CD4-positive, alpha-beta T cell (primary cell): ENCODE measurements around the gene SMCO2. TPM values are rescaled to one million over a fixed set of nuclear protein-coding genes. Genes with fewer than 3 reads are reported as not detected.

Experiments used
- ATAC-seq: fragments of 200-7000 bp; cut with Tn5 transposase; one replicate; pipeline ENCODE4 v1.10.0; 2022; ENCODE audit warnings: mild to moderate bottlenecking; ENCODE audit not compliant: poor library complexity
- CTCF ChIA-PET: fragments of 350-600 bp; sonication (Branson Sonifier 250); formaldehyde crosslinking; loops from one replicate; lab custom pipeline; 2021; ENCODE audit warnings: antibody characterized with exemption, inconsistent platforms; lab: Charles Lee
- POLR2A ChIA-PET: fragments of 350-600 bp; sonication (Branson Sonifier 250); formaldehyde crosslinking; loops from one replicate; lab custom pipeline; 2021; ENCODE audit warnings: antibody characterized with exemption, inconsistent platforms; lab: Charles Lee
- DNase-seq, 14 experiments: peaks; one replicate each; pipeline ENCODE4 v3.0.0-alpha.2; 2013 to 2020; ENCODE audit warnings: mixed read lengths in 2 of 14
- H3K27ac ChIP-seq, 2 donors: one replicate each; pipeline versions ENCODE4 v1.5.1 to v1.7.0; 2013; ENCODE audit warnings: low read length in 2 of 2, low read depth in 1 of 2, mild to moderate bottlenecking in 1 of 2
- H3K27me3 ChIP-seq, 2 experiments: 1 replicate in 1 of 2; 2 replicates in 1 of 2; pipeline versions ENCODE4 v1.6.1 to v1.7.0; 2013; ENCODE audit warnings: low read length in 2 of 2, control low read depth in 1 of 2, mild to moderate bottlenecking in 1 of 2, moderate library complexity in 1 of 2; ENCODE audit not compliant: insufficient read depth in 2 of 2, control insufficient read depth in 1 of 2
- H3K36me3 ChIP-seq: one replicate; pipeline ENCODE4 v1.6.1; 2013; ENCODE audit warnings: low read length, control low read depth; ENCODE audit not compliant: insufficient read depth
- H3K4me1 ChIP-seq: one replicate; pipeline ENCODE4 v1.6.1; 2013; ENCODE audit warnings: low read length, control low read depth; ENCODE audit not compliant: insufficient read depth
- H3K4me3 ChIP-seq: one replicate; pipeline ENCODE4 v1.5.1; 2013; ENCODE audit warnings: mild to moderate bottlenecking, low read length, moderate library complexity
- H3K9me3 ChIP-seq, 2 experiments: 1 replicate in 1 of 2; 2 replicates in 1 of 2; pipeline versions ENCODE4 v1.6.1 to v1.7.0; 2013; ENCODE audit warnings: low read length in 2 of 2, mild to moderate bottlenecking in 2 of 2, control low read depth in 1 of 2, moderate library complexity in 1 of 2; ENCODE audit not compliant: control insufficient read depth in 1 of 2, insufficient read depth in 1 of 2
- H3K27ac Mint-ChIP-seq: one replicate; pipeline ENCODE4 v1.8.0; 2020; ENCODE audit warnings: mixed read lengths
- H3K27me3 Mint-ChIP-seq: one replicate; pipeline ENCODE4 v1.8.0; 2021; ENCODE audit warnings: mixed read lengths
- H3K36me3 Mint-ChIP-seq: one replicate; pipeline ENCODE4 v1.8.0; 2021; ENCODE audit warnings: low read depth, mixed read lengths
- H3K4me1 Mint-ChIP-seq: one replicate; pipeline ENCODE4 v1.8.0; 2021; ENCODE audit warnings: low read depth, mixed read lengths
- H3K4me3 Mint-ChIP-seq: one replicate; pipeline ENCODE4 v1.8.0; 2020; ENCODE audit warnings: mild to moderate bottlenecking, mixed read lengths
- H3K9me3 Mint-ChIP-seq: one replicate; pipeline ENCODE4 v1.8.0; 2020; ENCODE audit warnings: mixed read lengths
- CTCF ChIP-seq: fragments of 200-600 bp; IDR thresholded peaks from one replicate; pipeline ENCODE4 v1.8.0; 2022; ENCODE audit warnings: antibody characterized with exemption, mild to moderate bottlenecking
- intact Hi-C, 2 experiments: fragments of 100-400 bp; cut with DNase I in 1 of 2; cut with micrococcal nuclease in 1 of 2; formaldehyde crosslinking; loops; one replicate each; pipeline versions ENCODE4 v1.15.1 to v1.9.0; 2023 to 2025; cut with DNase I, micrococcal nuclease
- total RNA-seq, 174 experiments: library from RNA in 2 of 174; stranded (reverse) in 2 of 174; gene quantifications; one replicate each; pipeline ENCODE4 v1.2.3 and lab custom pipeline; 2021 to 2026

SMCO2 gene
- total RNA-seq, 2 experiments from 2014 or later: not detected

DNA sequence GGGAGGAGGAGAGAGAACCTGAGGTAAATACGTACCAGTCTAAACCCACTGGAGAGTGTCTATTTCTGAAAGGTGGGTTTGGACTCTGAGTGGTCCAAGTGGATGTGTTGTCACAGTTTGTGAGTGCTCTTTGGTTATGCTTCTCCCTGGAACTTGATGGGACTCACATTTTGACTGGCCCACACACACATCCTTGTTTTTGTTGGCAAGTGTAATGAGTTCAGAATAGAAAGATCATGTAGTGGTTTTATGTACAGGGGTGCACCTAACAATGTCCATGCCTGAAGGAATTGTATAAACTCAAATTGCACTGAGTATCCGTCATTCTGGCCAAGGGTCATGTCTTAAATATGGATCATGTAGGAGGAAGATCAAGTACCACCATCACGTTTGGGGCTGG is 82.3 kb downstream of the SMCO2 start:
- H3K36me3 Mint-ChIP-seq: peaks cover 4% of the 10 kb centered on the region
- H3K9me3 Mint-ChIP-seq: no peaks in the 10 kb centered on the region
- no peak overlapping the region for H3K27ac Mint-ChIP-seq
- Histone ChIP-seq H3K4me3 (no peak overlapping the region), H3K27ac (no peak overlapping the region), H3K36me3 (no peaks in the 10 kb centered on the region), H3K9me3 (no peaks in the 10 kb centered on the region), H3K27me3 (no peaks in the 10 kb centered on the region), H3K4me1 (peaks cover 14% of the 10 kb centered on the region)
- ChIA-PET CTCF (no interaction called here), POLR2A (no interaction called here)
- H3K27me3 Mint-ChIP-seq: no peaks in the 10 kb centered on the region
- no peak for ATAC-seq
- DNase-seq: no peak
- peaks cover 33% of the 10 kb centered on the region for H3K4me1 Mint-ChIP-seq
- intact Hi-C loops: loop anchor here in 1 of 2 experiments (2.0 to 10.0 kb wide), 3 partner anchors 252 to 1856 kb away; partner anchors contain the start of genes ERGIC2, KLHL42 and MANSC4
- H3K4me3 Mint-ChIP-seq: no peak overlapping the region
- no peak for TF ChIP-seq CTCF

DNA sequence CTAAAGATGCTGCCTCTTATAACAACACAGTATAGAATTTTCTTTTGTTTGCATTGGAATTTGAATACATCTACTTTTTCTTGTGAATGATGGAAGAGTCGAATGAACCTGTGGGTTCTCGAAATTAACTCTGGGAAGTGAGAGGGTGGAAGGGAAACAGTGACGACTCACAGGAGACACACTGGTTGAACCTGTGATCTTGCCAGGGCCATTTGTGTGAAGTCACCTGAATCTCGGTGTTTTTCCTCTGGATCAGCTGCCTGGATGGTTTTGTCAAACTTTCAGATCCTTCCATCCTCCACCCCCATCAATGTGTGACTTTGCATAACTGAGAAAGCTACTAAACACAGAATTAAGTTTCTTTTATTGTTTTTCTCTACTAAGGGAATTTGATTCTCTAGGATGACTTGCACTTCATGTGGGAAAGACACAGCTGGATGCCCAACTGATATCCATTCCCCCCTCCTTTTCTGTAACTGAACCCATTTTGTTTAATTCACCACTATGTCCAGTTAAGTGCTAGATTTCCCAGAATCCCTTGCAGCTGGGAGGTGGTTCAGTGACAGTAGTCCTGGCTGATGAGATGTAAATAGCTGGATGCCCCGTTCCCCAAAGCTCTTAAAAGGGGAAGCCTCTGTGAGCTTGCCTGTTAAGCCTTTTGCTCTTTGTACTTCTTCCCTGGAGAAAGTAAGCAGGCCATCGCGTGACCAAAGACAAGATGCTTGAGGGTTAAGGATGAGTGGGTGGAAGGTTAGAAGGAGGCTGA is 83.8 kb downstream of the SMCO2 start:
- H3K4me3 ChIP-seq: no peak overlapping the region
- H3K36me3 ChIP-seq: no peaks in the 10 kb centered on the region
- H3K27me3 Mint-ChIP-seq: no peaks in the 10 kb centered on the region
- no peaks in the 10 kb centered on the region for H3K36me3 Mint-ChIP-seq
- CTCF ChIA-PET: interaction anchor here (1.5 kb wide), 1 partner anchor 9 kb away, joined by 5 read pairs; no protein-coding TSS in a partner anchor
- no peak for TF ChIP-seq CTCF
- H3K9me3 ChIP-seq: no peaks in the 10 kb centered on the region
- ATAC-seq (no peak), DNase-seq (no peak)
- peaks cover 31% of the 10 kb centered on the region for H3K4me1 Mint-ChIP-seq
- H3K4me1 ChIP-seq: peaks cover 15% of the 10 kb centered on the region
- intact Hi-C loops: no loop called here
- no peak overlapping the region for H3K4me3 Mint-ChIP-seq
- no peaks in the 10 kb centered on the region for H3K9me3 Mint-ChIP-seq
- no peak overlapping the region for H3K27ac ChIP-seq
- no peak overlapping the region for H3K27ac Mint-ChIP-seq
- POLR2A ChIA-PET: no interaction called here
- H3K27me3 ChIP-seq: no peaks in the 10 kb centered on the region

- H3K27ac Mint-ChIP-seq: no peak overlapping the region
- intact Hi-C loops: no loop called here
- TF ChIP-seq CTCF: no peak
These were observed 85.4 kb downstream of the SMCO2 start for GRCh38 chr12:27531896-27532295.

More at GRCh38 chr12:27531896-27532295, 85.4 kb downstream of the SMCO2 start:
- peaks cover 23% of the 10 kb centered on the region for H3K4me1 Mint-ChIP-seq
- CTCF ChIA-PET: no interaction called here
- peaks cover 15% of the 10 kb centered on the region for H3K4me1 ChIP-seq
- no peak overlapping the region for H3K4me3 Mint-ChIP-seq
- no peaks in the 10 kb centered on the region for H3K36me3 Mint-ChIP-seq
- H3K27me3 ChIP-seq: no peaks in the 10 kb centered on the region
- H3K9me3 Mint-ChIP-seq: no peaks in the 10 kb centered on the region
- H3K4me3 ChIP-seq: no peak overlapping the region
- no peaks in the 10 kb centered on the region for H3K9me3 ChIP-seq
- DNase-seq (no peak), ATAC-seq (no peak)
- POLR2A ChIA-PET: no interaction called here
- H3K27ac ChIP-seq: no peak overlapping the region
- H3K36me3 ChIP-seq: no peaks in the 10 kb centered on the region
- no peaks in the 10 kb centered on the region for H3K27me3 Mint-ChIP-seq
